CD4-positive, alpha-beta T cell treated with Interleukin-21 for 1 hour (primary cell): Measurements from ENCODE around the gene TOMM34.
A peak's percentile ranks its signal among the peaks of the same experiment; 100 is the strongest.

Experiments used
- DNase-seq: peaks from one replicate; pipeline ENCODE4 v3.0.0-alpha.2; 2020

TOMM34 gene

GRCh38 chr20:44960103-44960852 is at the start of gene TOMM34:
TOMM34 (minus strand) TSS chr20:44960397; CDS start chr20:44960333, 64 bp downstream.
- DNase-seq: peak; percentile 92

- DNase-seq: no peak
Observed at GRCh38 chr20:45008521-45009049, 48.4 kb upstream of the TOMM34 start.

- DNase-seq: no peak
Observed at GRCh38 chr20:44997668-44998067, 37.5 kb upstream of the TOMM34 start.

GRCh38 chr20:44997171-44997570 is 37.0 kb upstream of the TOMM34 start:
- no peak for DNase-seq

- no peak for DNase-seq
Observed at GRCh38 chr20:44993343-44993742, 33.1 kb upstream of the TOMM34 start.

GRCh38 chr20:44990957-44991356 is 30.8 kb upstream of the TOMM34 start:
- DNase-seq: no peak

- peak; percentile 42 for DNase-seq
Observed at GRCh38 chr20:44990425-44990824, 30.2 kb upstream of the TOMM34 start.

GRCh38 chr20:44988631-44989171 is 28.5 kb upstream of the TOMM34 start:
- DNase-seq: no peak

GRCh38 chr20:44983093-44983674 is 23.0 kb upstream of the TOMM34 start:
- no peak for DNase-seq

GRCh38 chr20:44981736-44982406 is 21.7 kb upstream of the TOMM34 start:
- DNase-seq: no peak

GRCh38 chr20:44979090-44979621 is 19.0 kb upstream of the TOMM34 start:
- peak; percentile 89 for DNase-seq

GRCh38 chr20:44976698-44977097 is 16.5 kb upstream of the TOMM34 start:
- DNase-seq: no peak

- DNase-seq: no peak
Observed at GRCh38 chr20:44973053-44973452, 12.9 kb upstream of the TOMM34 start.

- peak; percentile 66 for DNase-seq
Observed at GRCh38 chr20:44970243-44970757, 10.1 kb upstream of the TOMM34 start.

GRCh38 chr20:44969300-44969894 is 9.2 kb upstream of the TOMM34 start:
- peak; percentile 60 for DNase-seq

GRCh38 chr20:44967207-44967807 is 7.1 kb upstream of the TOMM34 start:
- DNase-seq: peak; percentile 72

GRCh38 chr20:44966030-44966961 is 6.1 kb upstream of the TOMM34 start, which contains the start of gene STK4:
STK4 (plus strand) TSS chr20:44966512; CDS start chr20:44966569, 57 bp downstream.
- DNase-seq: peak; percentile 96

GRCh38 chr20:44965651-44966029 is 5.4 kb upstream of the TOMM34 start:
- DNase-seq: no peak

- DNase-seq: no peak
Observed at GRCh38 chr20:44963325-44964215, 3.4 kb upstream of the TOMM34 start.

GRCh38 chr20:44962483-44962882 is 2.3 kb upstream of the TOMM34 start:
- no peak for DNase-seq
